ENCODE results near the gene KCNT1. TPM values are rescaled to one million over a fixed set of nuclear protein-coding genes. Genes with fewer than 3 reads are reported as not detected.

Gene KCNT1
- total and polyA plus RNA-seq, 10 of the 15 experiments (the other 5 are each of a cell fraction or from before 2014, with no cell fraction given), result not detected

DNA sequence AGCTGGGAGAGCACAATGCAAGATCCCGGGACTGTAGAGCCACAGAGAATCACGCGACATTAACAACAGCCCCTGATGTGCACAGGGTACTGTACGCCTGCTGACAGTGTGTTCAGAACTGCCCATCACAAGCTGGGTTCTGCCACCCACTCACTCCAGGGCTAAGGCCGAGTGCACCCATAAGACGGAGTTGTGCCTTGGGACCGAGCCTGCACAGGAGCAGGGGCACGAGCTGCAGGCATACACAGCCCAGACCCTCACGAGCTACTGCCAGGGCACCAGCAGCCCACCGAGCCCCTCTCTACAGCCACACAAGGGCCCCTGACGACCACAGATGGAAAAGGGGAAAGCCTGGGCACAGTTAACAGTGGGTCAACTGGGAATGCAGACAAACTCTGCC lies 137.5 kb downstream of the KCNT1 start:
- Histone ChIP-seq H3K9ac (ENCODE audit: control insufficient read depth, insufficient read depth, low read length) (no peak overlapping the region), H3K36me3 (ENCODE audit: control insufficient read depth in 2 of 2, insufficient read depth in 2 of 2, low read length in 1 of 2) (peaks cover 4 to 8% of the 10 kb centered on the region in 2 experiments; a peak in 3 of 4 replicates), H3K4me1 (ENCODE audit: control insufficient read depth, insufficient read depth, low read length) (no peaks in the 10 kb centered on the region), H3K27me3 (replicated peaks in 1 of 2; ENCODE audit: control insufficient read depth in 2 of 2, insufficient read depth in 2 of 2, low read length in 1 of 2) (no peaks in the 10 kb centered on the region), H3K9me3 (replicated peaks; ENCODE audit: control insufficient read depth, insufficient read depth, low read length) (no peaks in the 10 kb centered on the region; the same call in 2 of the 3 replicates), H2AFZ (ENCODE audit: control insufficient read depth, low read depth, low read length) (no peak overlapping the region), H3K79me2 (ENCODE audit: control insufficient read depth, insufficient read depth, low read length) (no peaks in the 10 kb centered on the region; the same call in 1 of the 2 replicates), H3K4me2 (ENCODE audit: control insufficient read depth, insufficient read depth) (no peak overlapping the region), H3K4me3 (no peak overlapping the region), H4K20me1 (ENCODE audit: control insufficient read depth, insufficient read depth) (no peaks in the 10 kb centered on the region), H3K27ac (ENCODE audit: control insufficient read depth, insufficient read depth) (no peak overlapping the region)
- ChIA-PET CTCF (no interaction called here), RAD21 (ENCODE audit: unreplicated experiment) (no interaction called here), SMC1A (ENCODE audit: uncharacterized antibody, unreplicated experiment) (no interaction called here), POLR2A (no interaction called here)
- DNase-seq (ENCODE audit: low read depth, low spot score) (no peak), ATAC-seq (no peak), FAIRE-seq (no peak)
- no peak for TF ChIP-seq ZBED1 (IDR thresholded peaks at IDR 0.05; ENCODE audit: borderline replicate concordance)
- TF ChIP-seq NKRF (conservative IDR thresholded peaks at IDR 0.05), result no peak
- no peak for TF ChIP-seq NFXL1 (IDR thresholded peaks at IDR 0.05; ENCODE audit: borderline replicate concordance)
- TF ChIP-seq SREBF1 (IDR thresholded peaks at IDR 0.05; ENCODE audit: low read length), result no peak
- intact Hi-C loops (cut with micrococcal nuclease; ENCODE audit: unreplicated experiment) (no loop called here), in situ Hi-C loops (cut with MboI) (no loop called here)
- over 99% methylated on average over 11 of the region's 11 CpGs for WGBS (ENCODE audit: insufficient coverage, insufficient replicate concordance, low lambda C conversion rate, missing lambda C conversion rate)
- no TSS peak for BruUV-seq (replicated peaks)

DNA sequence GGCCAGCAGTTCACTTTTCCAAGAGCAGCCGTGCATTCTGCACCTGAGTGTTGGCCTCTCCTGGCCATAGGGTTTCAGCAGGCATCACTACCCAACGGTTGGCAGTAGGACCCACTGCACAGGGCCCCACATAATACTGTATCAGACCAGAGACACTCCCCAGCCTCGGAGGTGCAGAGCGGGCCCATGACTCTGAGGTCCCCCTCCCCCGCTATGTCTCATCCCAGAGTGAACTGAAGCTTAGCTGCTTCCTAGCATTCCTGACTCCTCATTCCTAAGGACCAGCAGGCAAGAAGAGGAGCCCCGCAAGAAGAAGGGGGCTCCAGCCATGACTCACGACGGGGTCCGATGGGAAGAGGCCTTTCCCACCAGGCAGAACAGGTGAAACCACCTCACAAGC lies 138.1 kb downstream of the KCNT1 start:
- FAIRE-seq, result no peak
- in situ Hi-C loops (cut with MboI), result no loop called here
- Histone ChIP-seq H3K27me3 (replicated peaks in 1 of 2; ENCODE audit: control insufficient read depth in 2 of 2, insufficient read depth in 2 of 2, low read length in 1 of 2) (no peaks in the 10 kb centered on the region), H4K20me1 (ENCODE audit: control insufficient read depth, insufficient read depth) (no peaks in the 10 kb centered on the region), H3K9ac (ENCODE audit: control insufficient read depth, insufficient read depth, low read length) (no peak overlapping the region), H3K4me3 (no peak overlapping the region), H3K36me3 (ENCODE audit: control insufficient read depth in 2 of 2, insufficient read depth in 2 of 2, low read length in 1 of 2) (peaks cover 4 to 8% of the 10 kb centered on the region in 2 experiments; a peak in 3 of 4 replicates), H3K4me1 (ENCODE audit: control insufficient read depth, insufficient read depth, low read length) (no peaks in the 10 kb centered on the region), H3K4me2 (ENCODE audit: control insufficient read depth, insufficient read depth) (no peak overlapping the region), H3K9me3 (replicated peaks; ENCODE audit: control insufficient read depth, insufficient read depth, low read length) (no peaks in the 10 kb centered on the region; the same call in 2 of the 3 replicates), H2AFZ (ENCODE audit: control insufficient read depth, low read depth, low read length) (no peak overlapping the region), H3K27ac (ENCODE audit: control insufficient read depth, insufficient read depth) (no peak overlapping the region), H3K79me2 (ENCODE audit: control insufficient read depth, insufficient read depth, low read length) (no peaks in the 10 kb centered on the region; the same call in 1 of the 2 replicates)
- SMC1A ChIA-PET (ENCODE audit: uncharacterized antibody, unreplicated experiment), result no interaction called here
- CTCF ChIA-PET, result interaction anchor here (0.6 kb wide), 1 partner anchor 300 kb away, joined by 3 read pairs; no protein-coding TSS in a partner anchor
- BruUV-seq (replicated peaks), result no TSS peak
- RAD21 ChIA-PET (ENCODE audit: unreplicated experiment), result no interaction called here
- no peak for ATAC-seq
- no peak for DNase-seq (ENCODE audit: low read depth, low spot score)
- whole genome bisulfite sequencing (ENCODE audit: insufficient coverage, insufficient replicate concordance, low lambda C conversion rate, missing lambda C conversion rate), result 97% methylated on average over 9 of the region's 9 CpGs
- intact Hi-C loops (cut with micrococcal nuclease; ENCODE audit: unreplicated experiment), result no loop called here
- POLR2A ChIA-PET, result no interaction called here
- no peak for TF ChIP-seq SMAD1 (IDR thresholded peaks at IDR 0.05; ENCODE audit: low read depth, partially characterized antibody)
- TF ChIP-seq, protein P1, sequence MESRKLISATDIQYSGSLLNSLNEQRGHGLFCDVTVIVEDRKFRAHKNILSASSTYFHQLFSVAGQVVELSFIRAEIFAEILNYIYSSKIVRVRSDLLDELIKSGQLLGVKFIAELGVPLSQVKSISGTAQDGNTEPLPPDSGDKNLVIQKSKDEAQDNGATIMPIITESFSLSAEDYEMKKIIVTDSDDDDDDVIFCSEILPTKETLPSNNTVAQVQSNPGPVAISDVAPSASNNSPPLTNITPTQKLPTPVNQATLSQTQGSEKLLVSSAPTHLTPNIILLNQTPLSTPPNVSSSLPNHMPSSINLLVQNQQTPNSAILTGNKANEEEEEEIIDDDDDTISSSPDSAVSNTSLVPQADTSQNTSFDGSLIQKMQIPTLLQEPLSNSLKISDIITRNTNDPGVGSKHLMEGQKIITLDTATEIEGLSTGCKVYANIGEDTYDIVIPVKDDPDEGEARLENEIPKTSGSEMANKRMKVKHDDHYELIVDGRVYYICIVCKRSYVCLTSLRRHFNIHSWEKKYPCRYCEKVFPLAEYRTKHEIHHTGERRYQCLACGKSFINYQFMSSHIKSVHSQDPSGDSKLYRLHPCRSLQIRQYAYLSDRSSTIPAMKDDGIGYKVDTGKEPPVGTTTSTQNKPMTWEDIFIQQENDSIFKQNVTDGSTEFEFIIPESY (IDR thresholded peaks at IDR 0.05), result no peak
- TF ChIP-seq BCL11A (IDR thresholded peaks at IDR 0.05; ENCODE audit: low read depth, low read length), result no peak
- no peak for TF ChIP-seq YY1 (IDR thresholded peaks at IDR 0.05; ENCODE audit: low read depth, low read length)
- TF ChIP-seq BCL3 (IDR thresholded peaks at IDR 0.05; ENCODE audit: borderline replicate concordance, insufficient read depth, low read depth, low read length, poor library complexity, severe bottlenecking), result no peak
- TF ChIP-seq USF2 (IDR thresholded peaks at IDR 0.05; ENCODE audit: borderline replicate concordance, low read depth, low read length), result no peak
- no peak for TF ChIP-seq HDAC6 (IDR thresholded peaks at IDR 0.05; ENCODE audit: unreplicated experiment)
- no peak for TF ChIP-seq FOS (IDR thresholded peaks at IDR 0.05; ENCODE audit: borderline replicate concordance, extremely low read depth, insufficient read length)

All from GM12878 (cell line).